PC-9 (cell line): ENCODE results near the gene IL10RA.

ENCODE experiments used
- CTCF ChIP-seq: fragments of 200-600 bp; sonication (generic); conservative IDR thresholded peaks from 2 replicates; pipeline ENCODE4 v1.6.1; 2017; ENCODE audit warnings: mixed run types, antibody characterized with exemption, mild to moderate bottlenecking, moderate library complexity
- EZH2 ChIP-seq: fragments of 200-600 bp; sonication (generic); IDR thresholded peaks from 2 replicates; pipeline ENCODE4 v1.8.0; 2017; ENCODE audit warnings: antibody characterized with exemption, low read depth

GRCh38 chr11:118033443-118033842, 47.2 kb downstream of the IL10RA start:
- TF ChIP-seq CTCF (no peak), EZH2 (no peak)
